Measurements from ENCODE around the gene EXOSC2. TPM values are rescaled to one million over a fixed set of nuclear protein-coding genes. Genes with fewer than 3 reads are reported as not detected.
A peak's percentile ranks its signal among the peaks of the same experiment; 100 is the strongest.

Gene EXOSC2
- total RNA-seq, 3 donors from 2014 or later (not counting 1 experiment from before 2014, with no cell fraction given) = 40.7 to 49.0 (median 47.1) TPM

DNA sequence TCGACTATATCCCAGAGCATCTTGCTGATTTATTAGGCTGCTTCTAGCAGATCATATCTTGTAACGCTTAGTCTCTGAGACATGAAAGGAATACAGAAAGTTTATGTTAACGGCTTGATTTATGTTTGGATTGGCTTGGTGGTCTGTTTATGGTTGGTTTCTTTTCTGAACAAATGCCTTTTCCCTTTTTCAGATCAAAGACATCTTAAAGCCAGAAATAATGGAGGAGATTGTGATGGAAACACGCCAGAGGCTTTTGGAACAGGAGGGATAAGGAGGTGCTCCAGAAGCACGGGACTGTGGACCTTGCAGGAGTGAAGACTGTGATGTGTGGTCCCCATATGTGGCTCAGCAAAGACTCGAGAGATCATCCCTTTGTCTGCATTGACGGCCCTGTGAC, 9.9 kb downstream of the EXOSC2 start:
- H3K9me3 ChIP-seq (ENCODE audit: control insufficient read depth, insufficient read depth, low read length) = no peaks in the 10 kb centered on the region
- no peak overlapping the region for H3K27ac ChIP-seq (ENCODE audit: low read length)
- peaks cover 50% of the 10 kb centered on the region for H3K36me3 ChIP-seq (ENCODE audit: control insufficient read depth, insufficient read depth, low read length)
- H3K4me3 ChIP-seq (ENCODE audit: low read length) = no peak overlapping the region
- H3K27me3 ChIP-seq (ENCODE audit: control insufficient read depth, insufficient read depth, low read length) = no peaks in the 10 kb centered on the region
- 97% methylated on average over 7 of the region's 7 CpGs for WGBS (ENCODE audit: insufficient coverage)
- intact Hi-C loops (cut with micrococcal nuclease) = no loop called here
- Mint-ChIP-seq H3K9me3 (no peaks in the 10 kb centered on the region), H3K4me1 (peaks cover 5 to 12% of the 10 kb centered on the region in 2 donors), H3K4me3 (no peak overlapping the region), H3K36me3 (peaks cover 12% of the 10 kb centered on the region), H3K27ac (no peak overlapping the region), H3K27me3 (ENCODE audit: low read depth in 2 of 2) (no peaks in the 10 kb centered on the region)
- TF ChIP-seq CTCF (IDR thresholded peaks at IDR 0.05) = no peak
- DNase-seq = no peak
- H3K4me1 ChIP-seq (ENCODE audit: control insufficient read depth, insufficient read depth, low read length) = no peaks in the 10 kb centered on the region
- no peak for ATAC-seq

DNA sequence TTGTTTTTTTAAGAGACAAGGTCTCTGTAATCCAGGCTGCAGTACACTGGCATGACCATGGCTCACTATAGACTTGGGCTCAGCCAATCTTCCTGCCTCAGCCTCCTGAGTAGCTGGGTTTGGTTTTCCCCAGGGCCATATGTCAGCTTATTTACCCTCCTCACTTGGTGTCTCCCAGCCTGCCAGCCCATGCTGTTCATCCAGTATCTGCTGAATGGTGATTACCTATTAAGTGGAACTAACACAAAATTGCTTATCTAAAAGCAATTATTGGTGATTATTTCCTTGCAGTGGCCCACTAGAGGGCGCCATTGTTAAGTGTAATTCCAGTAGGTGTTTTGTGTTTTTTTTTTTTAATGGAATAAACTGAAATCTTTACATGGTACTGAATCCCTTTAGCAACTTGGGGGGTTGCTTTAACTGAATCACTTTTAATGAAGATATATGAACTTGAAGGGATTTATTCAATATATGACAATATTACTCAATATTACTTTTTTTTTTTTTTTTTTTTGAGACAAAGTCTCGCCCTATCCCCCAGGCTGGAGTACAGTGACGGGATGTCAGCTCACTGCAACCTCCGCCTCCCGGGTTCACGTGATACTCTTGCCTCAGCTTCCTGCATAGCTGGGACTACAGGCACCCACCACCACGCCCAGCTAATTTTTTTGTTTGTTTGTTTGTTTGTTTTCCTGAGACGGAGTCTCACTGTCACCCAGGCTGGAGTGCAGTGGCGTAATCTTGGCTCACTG, 13.8 kb downstream of the EXOSC2 start:
- Histone ChIP-seq H3K27ac (ENCODE audit: low read length) (no peak overlapping the region), H3K4me3 (ENCODE audit: low read length) (no peak overlapping the region), H3K27me3 (ENCODE audit: control insufficient read depth, insufficient read depth, low read length) (no peaks in the 10 kb centered on the region), H3K4me1 (ENCODE audit: control insufficient read depth, insufficient read depth, low read length) (peaks cover 6% of the 10 kb centered on the region), H3K9me3 (ENCODE audit: control insufficient read depth, insufficient read depth, low read length) (no peaks in the 10 kb centered on the region), H3K36me3 (ENCODE audit: control insufficient read depth, insufficient read depth, low read length) (peaks cover 21% of the 10 kb centered on the region)
- Mint-ChIP-seq H3K9me3 (no peaks in the 10 kb centered on the region), H3K36me3 (peaks cover 12% of the 10 kb centered on the region), H3K4me1 (peaks cover 7 to 8% of the 10 kb centered on the region in 2 donors), H3K27ac (no peak overlapping the region), H3K4me3 (no peak overlapping the region), H3K27me3 (ENCODE audit: low read depth in 2 of 2) (no peaks in the 10 kb centered on the region)
- TF ChIP-seq CTCF (IDR thresholded peaks at IDR 0.05) = peak; percentile 80
- DNase-seq (peak; percentile 58 to 88), ATAC-seq (peak; percentile 46 to 69 (median 46))
- WGBS (ENCODE audit: insufficient coverage) = 77% methylated on average over 9 of the region's 9 CpGs
- intact Hi-C loops (cut with micrococcal nuclease) = loop anchor here (1.0 kb wide), 2 partner anchors 156 to 234 kb away; no protein-coding TSS in a partner anchor

DNA sequence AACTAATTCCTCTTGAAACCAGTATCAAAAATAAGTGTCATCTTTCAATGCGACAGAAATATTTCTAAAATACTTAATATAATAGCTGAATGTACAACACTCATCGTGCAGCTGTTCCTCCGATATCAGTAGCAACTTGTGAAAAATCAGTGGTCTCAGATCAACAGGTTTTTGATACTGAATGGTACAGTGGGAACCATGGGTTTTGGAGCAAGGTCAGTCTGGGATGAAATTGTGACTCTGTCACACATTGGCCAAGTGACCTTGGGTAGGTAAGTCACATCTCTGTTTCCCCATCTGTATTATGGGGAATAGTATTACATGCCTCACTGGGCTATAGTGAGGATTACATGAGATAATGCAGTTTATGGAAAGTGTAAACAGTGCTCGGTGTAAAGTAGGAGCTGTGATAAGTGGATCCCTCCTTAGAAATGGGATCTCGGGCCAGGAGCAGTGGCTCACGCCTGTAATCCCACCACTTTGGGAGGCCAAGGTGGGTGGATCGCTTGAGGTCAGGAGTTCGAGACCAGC, 17.3 kb downstream of the EXOSC2 start:
- H3K27ac ChIP-seq (ENCODE audit: low read length) = no peak overlapping the region
- H3K27me3 Mint-ChIP-seq (ENCODE audit: low read depth in 2 of 2) = no peaks in the 10 kb centered on the region
- H3K4me1 Mint-ChIP-seq = peaks cover 30 to 32% of the 10 kb centered on the region in 2 donors
- WGBS (ENCODE audit: insufficient coverage) = 96% methylated on average over 7 of the region's 8 CpGs
- no peaks in the 10 kb centered on the region for H3K36me3 ChIP-seq (ENCODE audit: control insufficient read depth, insufficient read depth, low read length)
- DNase-seq = no peak
- intact Hi-C loops (cut with micrococcal nuclease) = no loop called here
- H3K27ac Mint-ChIP-seq = peak overlapping the region in 1 of 2 donors; percentile 56
- H3K4me3 Mint-ChIP-seq = peak overlapping the region; percentile 75
- no peaks in the 10 kb centered on the region for H3K36me3 Mint-ChIP-seq
- no peak for ATAC-seq
- no peak overlapping the region for H3K4me3 ChIP-seq (ENCODE audit: low read length)
- H3K27me3 ChIP-seq (ENCODE audit: control insufficient read depth, insufficient read depth, low read length) = no peaks in the 10 kb centered on the region
- H3K4me1 ChIP-seq (ENCODE audit: control insufficient read depth, insufficient read depth, low read length) = peaks cover 19% of the 10 kb centered on the region
- TF ChIP-seq CTCF (IDR thresholded peaks at IDR 0.05) = no peak
- no peaks in the 10 kb centered on the region for H3K9me3 Mint-ChIP-seq
- no peaks in the 10 kb centered on the region for H3K9me3 ChIP-seq (ENCODE audit: control insufficient read depth, insufficient read depth, low read length)
